ENCODE results near the gene UBE2J2. TPM values are rescaled to one million over a fixed set of nuclear protein-coding genes. Genes with fewer than 3 reads are reported as not detected.

Gene UBE2J2
- total RNA-seq, 2 experiments from 2014 or later = 41.4 to 41.5 TPM

DNA sequence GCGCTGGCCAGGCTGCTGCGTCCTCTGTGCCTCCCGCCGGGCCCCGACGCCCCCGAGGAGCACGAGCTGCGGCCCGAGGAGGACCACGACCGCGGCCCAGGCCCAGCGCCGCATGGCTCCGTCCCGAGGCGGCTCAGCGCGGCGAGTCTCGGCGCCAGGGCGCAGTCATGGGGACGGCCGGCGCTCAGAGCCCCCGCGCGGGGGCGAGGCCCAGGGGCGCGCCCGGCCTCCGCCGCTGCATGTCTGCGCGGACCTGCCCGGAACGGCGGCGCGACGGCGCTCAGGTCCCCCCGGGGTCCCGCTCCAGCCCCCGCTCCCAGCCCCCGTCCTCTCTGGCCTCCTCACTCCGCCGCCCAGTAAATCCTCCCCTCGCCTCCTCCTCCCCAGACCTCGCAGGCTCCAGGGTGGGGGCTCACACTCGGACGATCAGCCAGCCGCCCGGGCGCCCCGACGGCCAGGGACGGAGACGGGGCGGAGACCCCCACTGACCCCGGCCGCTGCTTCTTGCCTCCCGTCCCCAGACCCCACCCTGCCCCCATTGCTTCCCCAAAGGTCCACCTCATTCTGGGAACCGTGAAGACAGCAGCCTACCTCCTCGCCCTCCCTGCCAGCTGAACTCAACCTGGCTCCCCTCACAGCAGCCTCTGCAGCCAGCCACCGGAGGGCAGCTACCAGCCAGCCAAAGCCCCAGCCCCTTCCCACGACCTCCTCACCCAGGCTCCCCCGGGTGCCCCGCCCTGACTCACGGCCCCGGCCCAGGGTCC, 26.9 kb downstream of the UBE2J2 start, which contains the start of gene C1QTNF12:
Gene C1QTNF12 (minus strand): TSS at position 146 of the 764 bp plus-strand sequence. CDS start 32 bp downstream, at position 114.
- POLR2A ChIA-PET = no interaction called here
- H3K27ac Mint-ChIP-seq = no peak within 1 kb of the TSS
- H3K9me3 Mint-ChIP-seq = no peaks in the 10 kb centered on the region
- Histone ChIP-seq H3K4me3 (ENCODE audit: low read length) (no peak within 1 kb of the TSS), H3K27ac (ENCODE audit: low read depth in 1 of 2, low read length in 2 of 2) (no peak within 1 kb of the TSS), H3K36me3 (ENCODE audit: insufficient read depth, low read length) (no peaks in the 10 kb centered on the region), H3K9me3 (ENCODE audit: control insufficient read depth in 1 of 2, insufficient read depth in 1 of 2, low read length in 2 of 2) (peaks cover 0 to 10% of the 10 kb centered on the region in 2 experiments), H3K27me3 (ENCODE audit: control insufficient read depth in 1 of 2, insufficient read depth in 2 of 2, low read length in 2 of 2) (peaks cover 11 to 17% of the 10 kb centered on the region in 2 experiments), H3K4me1 (ENCODE audit: insufficient read depth, low read length) (peaks cover 24% of the 10 kb centered on the region)
- H3K27me3 Mint-ChIP-seq = no peaks in the 10 kb centered on the region
- no peaks in the 10 kb centered on the region for H3K4me1 Mint-ChIP-seq (ENCODE audit: low read depth)
- CTCF ChIA-PET = no interaction called here
- ATAC-seq (ENCODE audit: poor library complexity) (no peak), DNase-seq (no peak)
- no peak within 1 kb of the TSS for H3K4me3 Mint-ChIP-seq
- TF ChIP-seq, protein P1, sequence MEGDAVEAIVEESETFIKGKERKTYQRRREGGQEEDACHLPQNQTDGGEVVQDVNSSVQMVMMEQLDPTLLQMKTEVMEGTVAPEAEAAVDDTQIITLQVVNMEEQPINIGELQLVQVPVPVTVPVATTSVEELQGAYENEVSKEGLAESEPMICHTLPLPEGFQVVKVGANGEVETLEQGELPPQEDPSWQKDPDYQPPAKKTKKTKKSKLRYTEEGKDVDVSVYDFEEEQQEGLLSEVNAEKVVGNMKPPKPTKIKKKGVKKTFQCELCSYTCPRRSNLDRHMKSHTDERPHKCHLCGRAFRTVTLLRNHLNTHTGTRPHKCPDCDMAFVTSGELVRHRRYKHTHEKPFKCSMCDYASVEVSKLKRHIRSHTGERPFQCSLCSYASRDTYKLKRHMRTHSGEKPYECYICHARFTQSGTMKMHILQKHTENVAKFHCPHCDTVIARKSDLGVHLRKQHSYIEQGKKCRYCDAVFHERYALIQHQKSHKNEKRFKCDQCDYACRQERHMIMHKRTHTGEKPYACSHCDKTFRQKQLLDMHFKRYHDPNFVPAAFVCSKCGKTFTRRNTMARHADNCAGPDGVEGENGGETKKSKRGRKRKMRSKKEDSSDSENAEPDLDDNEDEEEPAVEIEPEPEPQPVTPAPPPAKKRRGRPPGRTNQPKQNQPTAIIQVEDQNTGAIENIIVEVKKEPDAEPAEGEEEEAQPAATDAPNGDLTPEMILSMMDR (IDR thresholded peaks at IDR 0.05) = no peak
- intact Hi-C loops (cut with DNase I, micrococcal nuclease) = no loop called here
- H3K36me3 Mint-ChIP-seq (ENCODE audit: low read depth) = no peaks in the 10 kb centered on the region

DNA sequence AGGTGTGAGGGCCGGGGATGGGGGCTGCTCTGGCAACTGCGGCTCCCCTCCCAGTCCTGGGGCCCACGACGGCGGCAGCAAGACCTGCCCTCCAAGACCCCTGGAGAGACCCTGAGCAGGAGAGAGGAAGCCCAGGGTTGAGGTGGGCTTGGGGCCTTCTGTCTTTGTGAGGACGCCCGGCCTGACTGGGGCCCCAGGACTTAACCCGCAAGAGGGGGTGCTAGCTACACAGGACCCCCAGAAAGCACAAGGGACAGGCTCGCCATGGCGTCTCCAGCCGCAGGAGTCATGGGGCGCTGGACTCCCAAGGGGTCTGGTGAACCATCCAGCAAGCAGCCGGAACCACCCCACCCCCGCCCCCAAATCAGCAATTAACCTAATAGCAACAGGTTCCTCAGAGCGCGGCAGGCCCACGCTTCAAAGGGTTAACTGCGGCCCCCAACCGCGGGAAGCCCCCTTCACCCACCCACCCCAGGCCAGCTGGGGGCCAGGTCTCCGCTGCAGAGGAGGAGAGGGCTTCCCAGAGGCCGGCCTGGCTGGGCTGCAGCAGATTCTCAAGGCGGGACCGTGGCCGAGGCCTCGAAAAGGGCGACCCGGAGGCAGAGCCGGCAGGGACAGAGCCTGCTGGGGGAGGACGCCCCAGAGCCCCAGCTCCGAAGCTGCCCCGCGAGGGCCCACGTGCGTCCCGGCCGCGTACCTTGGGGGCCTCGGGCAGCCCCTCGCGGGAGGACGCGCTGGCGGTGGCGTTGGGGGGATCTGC, 27.7 kb downstream of the UBE2J2 start:
- Mint-ChIP-seq H3K36me3 (ENCODE audit: low read depth) (no peaks in the 10 kb centered on the region), H3K27me3 (no peaks in the 10 kb centered on the region), H3K4me3 (no peak overlapping the region), H3K27ac (no peak overlapping the region), H3K4me1 (ENCODE audit: low read depth) (no peaks in the 10 kb centered on the region), H3K9me3 (no peaks in the 10 kb centered on the region)
- Histone ChIP-seq H3K4me1 (ENCODE audit: insufficient read depth, low read length) (peaks cover 17% of the 10 kb centered on the region), H3K9me3 (ENCODE audit: control insufficient read depth in 1 of 2, insufficient read depth in 1 of 2, low read length in 2 of 2) (peaks cover 0 to 18% of the 10 kb centered on the region in 2 experiments), H3K36me3 (ENCODE audit: insufficient read depth, low read length) (no peaks in the 10 kb centered on the region), H3K27me3 (ENCODE audit: control insufficient read depth in 1 of 2, insufficient read depth in 2 of 2, low read length in 2 of 2) (peaks cover 11 to 17% of the 10 kb centered on the region in 2 experiments), H3K4me3 (ENCODE audit: low read length) (no peak overlapping the region), H3K27ac (ENCODE audit: low read depth in 1 of 2, low read length in 2 of 2) (no peak overlapping the region)
- TF ChIP-seq, protein P1 (IDR thresholded peaks at IDR 0.05) = no peak
- POLR2A ChIA-PET = no interaction called here
- CTCF ChIA-PET = no interaction called here
- intact Hi-C loops (cut with DNase I, micrococcal nuclease) = no loop called here
- DNase-seq (no peak), ATAC-seq (ENCODE audit: poor library complexity) (no peak)

DNA sequence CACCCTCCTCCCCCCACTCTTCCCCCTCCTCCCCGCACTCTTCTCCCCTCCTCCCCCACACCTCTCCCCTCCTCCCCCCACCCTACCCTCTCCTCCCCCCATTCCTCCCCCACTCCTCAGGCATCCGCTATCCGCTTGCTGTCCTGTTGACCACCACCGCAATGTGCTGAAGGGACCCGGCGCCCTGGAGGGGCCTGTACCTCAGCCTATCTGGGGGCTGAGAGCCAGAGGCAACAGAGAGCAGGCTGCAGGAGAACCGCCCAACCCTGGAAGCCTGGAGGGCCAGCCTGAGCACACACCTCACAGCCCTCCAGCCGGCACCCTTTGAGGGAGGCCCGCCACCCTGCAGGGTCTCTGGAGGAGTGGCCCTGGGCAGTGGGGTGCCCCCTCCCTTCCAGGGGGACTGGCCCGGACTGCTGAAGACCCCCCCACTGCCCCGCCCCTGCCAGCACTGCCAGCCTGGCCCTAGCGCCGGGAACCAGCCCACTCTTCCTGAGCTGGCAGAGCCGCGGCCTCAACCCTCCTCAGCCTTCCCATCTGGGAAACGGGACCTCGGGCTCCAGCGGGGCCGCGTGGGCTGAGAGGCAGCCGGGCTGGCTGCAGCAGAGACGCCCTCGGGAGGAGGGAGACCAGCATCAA, 28.4 kb downstream of the UBE2J2 start:
- intact Hi-C loops (cut with DNase I, micrococcal nuclease) = no loop called here
- H3K9me3 ChIP-seq (ENCODE audit: control insufficient read depth in 1 of 2, insufficient read depth in 1 of 2, low read length in 2 of 2) = peaks cover 0 to 18% of the 10 kb centered on the region in 2 experiments
- H3K27ac Mint-ChIP-seq = no peak overlapping the region
- no peaks in the 10 kb centered on the region for H3K36me3 Mint-ChIP-seq (ENCODE audit: low read depth)
- H3K9me3 Mint-ChIP-seq = no peaks in the 10 kb centered on the region
- no peak overlapping the region for H3K27ac ChIP-seq (ENCODE audit: low read depth in 1 of 2, low read length in 2 of 2)
- peaks cover 10% of the 10 kb centered on the region for H3K4me1 ChIP-seq (ENCODE audit: insufficient read depth, low read length)
- TF ChIP-seq, protein P1 (IDR thresholded peaks at IDR 0.05) = no peak
- no peaks in the 10 kb centered on the region for H3K4me1 Mint-ChIP-seq (ENCODE audit: low read depth)
- H3K27me3 ChIP-seq (ENCODE audit: control insufficient read depth in 1 of 2, insufficient read depth in 2 of 2, low read length in 2 of 2) = peaks cover 11 to 17% of the 10 kb centered on the region in 2 experiments
- H3K36me3 ChIP-seq (ENCODE audit: insufficient read depth, low read length) = no peaks in the 10 kb centered on the region
- H3K27me3 Mint-ChIP-seq = no peaks in the 10 kb centered on the region
- POLR2A ChIA-PET = no interaction called here
- H3K4me3 Mint-ChIP-seq = no peak overlapping the region
- CTCF ChIA-PET = no interaction called here
- no peak overlapping the region for H3K4me3 ChIP-seq (ENCODE audit: low read length)
- ATAC-seq (ENCODE audit: poor library complexity) = no peak
- no peak for DNase-seq
